GM18499 (cell line): ENCODE data around the gene EDN1.

Source experiments
- ATAC-seq: cut with Tn5 transposase; IDR thresholded peaks from one replicate; pipeline ENCODE4 v1.9.1; 2021; ENCODE audit warnings: moderate number of reproducible peaks; ENCODE audit not compliant: insufficient read depth, unreplicated experiment

The EDN1 gene

GRCh38 chr6:12266571-12266970 lies 23.6 kb upstream of the EDN1 start:
- no peak for ATAC-seq

- ATAC-seq: no peak
Observed at GRCh38 chr6:12269110-12269509, 21.1 kb upstream of the EDN1 start.

GRCh38 chr6:12270551-12271230 lies 19.5 kb upstream of the EDN1 start:
- ATAC-seq: no peak

GRCh38 chr6:12271594-12271993 lies 18.6 kb upstream of the EDN1 start:
- ATAC-seq: no peak

GRCh38 chr6:12271997-12272396 lies 18.2 kb upstream of the EDN1 start:
- ATAC-seq: no peak

GRCh38 chr6:12275107-12275506 lies 15.1 kb upstream of the EDN1 start:
- no peak for ATAC-seq

- ATAC-seq: no peak
Observed at GRCh38 chr6:12276930-12277315, 13.2 kb upstream of the EDN1 start.

- no peak for ATAC-seq
Observed at GRCh38 chr6:12277386-12277785, 12.8 kb upstream of the EDN1 start.

GRCh38 chr6:12278915-12279314 lies 11.2 kb upstream of the EDN1 start:
- ATAC-seq: no peak

- ATAC-seq: no peak
Observed at GRCh38 chr6:12279322-12280091, 10.7 kb upstream of the EDN1 start.

GRCh38 chr6:12280458-12280857 lies 9.7 kb upstream of the EDN1 start:
- ATAC-seq: no peak

GRCh38 chr6:12280902-12281301 lies 9.3 kb upstream of the EDN1 start:
- ATAC-seq: no peak

- ATAC-seq: no peak
Observed at GRCh38 chr6:12283904-12284303, 6.3 kb upstream of the EDN1 start.

- ATAC-seq: no peak
Observed at GRCh38 chr6:12286373-12287110, 3.6 kb upstream of the EDN1 start.

GRCh38 chr6:12288211-12288618 lies 1.9 kb upstream of the EDN1 start:
- no peak for ATAC-seq

- ATAC-seq: no peak
Observed at GRCh38 chr6:12288914-12289313, 1.2 kb upstream of the EDN1 start.

GRCh38 chr6:12289365-12289919 lies 719 bp upstream of the EDN1 start:
- ATAC-seq: no peak

- ATAC-seq: no peak
Observed at GRCh38 chr6:12291071-12291838, 1.1 kb downstream of the EDN1 start.

GRCh38 chr6:12291839-12292604 lies 1.9 kb downstream of the EDN1 start:
- no peak for ATAC-seq
